Measurements from ENCODE around the gene ABR. TPM values are rescaled to one million over a fixed set of nuclear protein-coding genes. Genes with fewer than 3 reads are reported as not detected.
"Not testable (repeated sequence)": the region's sequence is repeated elsewhere in the genome, so short reads cannot be mapped to it uniquely, and the experiment has no call there.

The ABR gene
- total RNA-seq, 1 donor from 2014 or later = 134 TPM

GRCh38 chr17:1047879-1048470 is 131.8 kb downstream of the ABR start:
- no peak for DNase-seq

- DNase-seq = no peak
These were observed 132.5 kb downstream of the ABR start for GRCh38 chr17:1047177-1047878.

DNA sequence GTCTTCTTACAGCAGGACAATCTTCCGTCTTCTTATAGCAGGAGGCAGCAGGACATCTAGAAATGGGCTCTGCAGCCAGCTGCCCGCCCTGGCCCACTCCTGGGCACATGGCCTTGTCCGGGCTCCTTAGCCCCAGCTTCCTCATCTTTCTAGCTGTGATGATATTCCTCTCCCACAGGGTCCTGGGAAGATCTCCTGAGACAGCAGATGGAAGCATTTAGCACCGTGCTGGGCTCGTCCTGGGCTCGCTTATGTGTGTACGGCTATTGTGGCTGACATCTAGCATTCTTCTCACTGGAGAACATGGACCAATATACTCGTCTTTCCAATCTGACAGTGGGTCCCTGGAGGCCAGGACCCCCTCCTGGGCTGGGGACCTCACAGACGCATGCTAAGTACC is 134.3 kb downstream of the ABR start:
- no peak for DNase-seq

DNA sequence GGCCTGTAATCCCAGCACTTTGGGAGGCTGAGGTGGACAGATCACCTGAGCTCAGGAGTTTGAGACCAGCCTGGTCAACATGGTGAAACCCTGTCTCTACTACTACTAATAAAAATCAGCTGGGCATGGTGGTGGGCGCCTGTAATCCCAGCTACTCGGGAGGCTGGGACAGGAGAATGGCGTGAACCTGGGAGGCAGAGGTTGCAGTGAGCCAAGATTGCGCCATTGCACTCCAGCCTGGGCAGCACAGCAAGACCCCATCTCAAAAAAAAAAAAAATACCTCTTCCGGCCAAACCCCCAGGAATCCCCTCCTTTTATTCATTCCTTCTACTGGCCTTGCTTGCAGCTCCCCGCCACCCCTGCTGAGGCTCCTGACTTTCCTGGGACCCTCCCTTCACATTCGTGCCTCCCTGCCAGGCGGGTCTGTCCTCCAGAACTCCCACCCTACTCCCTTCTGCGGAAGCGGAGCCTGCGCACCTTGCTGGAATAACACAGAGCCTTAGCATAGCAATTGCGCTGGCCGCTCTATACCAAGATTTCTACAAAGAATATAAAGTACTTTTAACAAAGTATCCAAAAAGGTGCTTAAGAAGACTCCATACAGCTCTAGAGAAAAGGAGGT is 135.3 kb downstream of the ABR start:
- DNase-seq = not testable (repeated sequence)

DNA sequence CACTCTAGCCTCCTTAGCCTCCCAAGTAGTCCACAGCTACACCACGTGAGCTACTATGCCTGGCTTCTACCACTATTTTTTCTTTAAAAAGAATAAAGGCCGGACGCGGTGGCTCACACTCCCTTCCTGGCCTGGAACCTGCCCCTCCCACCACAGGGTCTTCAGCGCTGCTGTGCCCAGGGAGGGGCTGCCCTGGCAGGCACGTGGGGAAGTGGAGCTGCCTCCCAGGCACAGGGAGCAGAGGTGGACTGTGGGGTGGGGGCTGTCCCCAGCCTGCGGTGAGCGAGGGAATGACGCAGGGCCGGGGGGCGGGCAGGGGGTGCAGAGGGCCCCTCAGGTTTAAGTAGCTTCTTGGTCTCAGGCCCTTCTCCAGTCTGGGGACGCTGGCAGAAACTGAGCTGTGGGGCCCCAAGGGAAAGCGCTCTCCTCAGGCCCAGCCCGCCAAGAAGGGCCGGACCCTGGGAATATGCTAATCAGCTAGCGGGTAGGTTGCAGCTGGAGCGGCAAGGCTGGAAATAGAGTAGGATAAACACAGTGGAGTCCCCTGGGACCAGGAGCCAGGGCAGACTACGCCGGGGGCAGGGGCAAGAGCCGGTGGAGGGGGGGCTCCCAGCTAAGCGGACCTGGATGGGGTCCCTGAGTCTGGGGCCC is 136.1 kb downstream of the ABR start:
- no peak for DNase-seq

GRCh38 chr17:1042486-1042885 is 137.3 kb downstream of the ABR start:
- DNase-seq = no peak

DNA sequence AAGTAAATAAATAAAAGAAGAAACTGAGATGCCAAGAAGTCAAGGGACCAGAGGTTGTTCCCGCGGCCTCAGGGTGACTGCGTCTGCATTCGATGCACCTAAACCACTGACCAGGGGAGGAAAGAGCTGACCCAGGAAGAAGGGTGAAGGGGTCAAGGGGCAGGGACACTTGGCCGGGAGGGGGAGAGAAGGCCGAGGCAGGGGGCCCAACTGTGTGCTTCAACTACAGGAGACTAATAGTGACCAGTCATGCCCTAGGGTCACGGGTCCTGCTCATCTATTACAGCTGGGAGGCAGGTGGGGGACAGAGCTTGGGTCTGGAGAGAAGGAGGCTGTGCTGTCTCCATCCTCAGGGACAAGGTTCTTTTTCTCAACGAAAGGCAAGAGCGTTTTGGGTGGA is 138.0 kb downstream of the ABR start:
- DNase-seq = no peak

DNA sequence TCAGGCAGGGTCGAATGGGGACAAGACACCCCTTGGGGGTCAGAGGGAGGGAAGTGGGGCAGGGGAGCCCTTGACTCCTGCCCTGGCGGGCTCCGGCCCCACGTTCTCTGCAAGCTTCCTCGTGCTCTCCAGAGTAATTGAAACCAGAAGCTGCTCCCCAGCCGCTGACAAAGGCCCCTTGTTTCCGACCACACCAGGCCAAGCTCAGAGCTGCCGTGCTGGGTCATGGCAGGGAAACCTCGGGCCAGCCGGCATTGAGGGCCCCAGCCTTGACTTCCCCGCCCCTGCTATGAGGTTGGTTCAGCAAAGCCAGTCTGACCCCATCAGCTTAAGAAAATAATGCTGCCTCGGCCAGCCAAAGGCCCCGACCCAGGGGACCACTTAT is 139.6 kb downstream of the ABR start:
- no peak for DNase-seq

DNA sequence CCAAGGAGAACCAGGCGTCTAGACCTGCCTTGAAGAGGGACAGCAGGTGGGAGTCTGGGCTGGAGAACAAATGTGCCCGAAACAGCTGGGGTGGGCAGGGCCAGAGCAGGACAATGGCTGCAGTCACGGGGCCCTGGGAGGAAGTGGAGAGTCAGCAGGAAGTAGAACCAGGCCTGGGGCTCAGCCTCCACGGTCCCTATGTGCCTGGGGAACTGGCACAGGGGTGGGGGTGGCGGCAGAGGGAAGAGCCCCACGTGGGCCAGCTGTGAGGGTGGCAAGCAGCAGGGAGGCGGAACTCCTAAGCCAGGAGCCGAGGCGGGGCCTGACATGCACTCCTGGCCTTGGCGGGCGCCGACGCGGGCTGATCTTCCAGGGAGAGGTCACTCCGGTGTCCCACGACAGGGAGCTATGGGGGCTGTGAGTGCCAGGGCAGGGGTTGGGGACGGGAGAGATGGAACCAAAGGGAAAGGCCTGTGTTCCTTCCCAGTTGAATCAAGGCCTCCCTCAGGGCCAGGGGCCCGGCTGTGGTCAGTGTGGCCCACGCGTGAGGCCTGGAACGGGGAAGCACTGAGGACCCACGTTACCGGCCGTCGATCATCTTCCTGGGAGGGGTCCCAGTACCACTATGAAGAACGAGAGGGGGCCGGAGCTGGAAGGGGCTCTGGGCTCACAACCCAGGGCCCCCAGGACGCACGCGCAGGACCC is 140.1 kb downstream of the ABR start:
- peak; percentile 40 for DNase-seq

DNA sequence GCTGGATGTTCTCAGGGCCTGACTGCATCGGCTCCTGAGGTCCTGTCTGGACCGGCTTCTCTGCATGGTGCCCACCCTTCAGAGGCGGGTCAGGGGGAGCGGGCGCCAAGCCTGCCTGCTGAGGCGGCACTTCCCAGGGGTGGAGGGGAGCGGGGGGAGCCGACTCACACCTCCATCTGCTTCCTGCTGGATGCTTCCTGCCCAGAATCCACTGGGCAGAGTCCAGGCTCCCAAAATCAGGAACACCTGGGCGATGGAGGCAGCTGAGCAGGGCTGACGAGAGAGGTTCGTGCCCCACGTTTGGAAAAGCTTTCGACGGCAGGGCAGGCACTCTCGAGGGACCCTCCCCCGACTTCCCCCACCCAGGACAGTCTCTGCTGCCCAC is 140.7 kb downstream of the ABR start:
- no peak for DNase-seq

DNA sequence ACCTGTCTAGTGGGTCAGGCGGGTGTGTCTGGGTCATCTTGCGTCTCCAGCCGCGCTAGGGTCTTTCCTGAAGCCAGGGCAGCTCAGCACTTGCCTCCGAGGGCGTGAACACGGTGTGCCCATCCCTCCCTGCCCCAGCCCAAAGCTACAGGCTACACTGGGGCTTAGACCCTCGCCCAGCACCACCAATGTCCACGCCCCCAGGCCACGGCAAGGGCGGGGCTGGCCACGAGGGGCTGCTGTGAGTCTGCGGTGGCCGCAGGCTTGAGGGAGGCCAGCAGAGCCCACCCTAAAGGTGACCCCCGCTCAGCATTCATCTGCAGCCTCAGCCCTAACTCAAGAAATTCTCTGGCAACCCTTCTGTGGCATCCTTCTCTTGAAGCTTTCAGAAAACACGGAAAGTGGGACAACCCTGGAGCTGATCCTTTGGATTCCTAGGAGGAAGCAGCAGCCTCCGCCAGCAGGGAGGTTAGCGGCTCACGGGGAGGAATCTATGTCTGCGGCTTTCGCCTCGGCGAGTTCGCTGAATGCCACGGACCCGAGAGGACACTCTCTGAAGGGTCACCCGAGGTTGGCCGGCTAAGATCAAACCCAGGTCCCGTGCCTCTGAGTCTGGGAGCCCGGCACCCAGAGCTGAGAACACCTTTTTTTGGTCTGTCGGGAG is 141.2 kb downstream of the ABR start:
- no peak for DNase-seq

GRCh38 chr17:1037238-1037879 is 142.4 kb downstream of the ABR start:
- DNase-seq = no peak

DNA sequence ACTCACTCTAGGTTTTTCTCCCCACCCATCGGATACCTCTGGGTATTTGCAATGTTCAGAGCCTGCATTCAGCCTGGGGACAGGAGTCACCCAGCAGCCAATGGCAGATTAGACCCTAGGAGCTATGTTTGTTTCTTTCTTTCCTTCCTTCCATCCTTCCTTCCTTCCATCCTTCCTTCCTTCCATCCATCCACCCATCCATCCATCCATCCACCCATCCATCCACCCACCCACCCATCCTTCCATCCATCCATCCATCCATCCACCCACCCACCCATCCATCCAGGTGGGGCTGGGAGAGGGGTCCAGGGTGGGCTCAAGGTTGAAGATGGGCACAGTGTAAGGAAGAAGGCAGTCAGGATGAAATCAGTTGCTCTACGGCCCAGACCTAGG is 142.9 kb downstream of the ABR start:
- no peak for DNase-seq

DNA sequence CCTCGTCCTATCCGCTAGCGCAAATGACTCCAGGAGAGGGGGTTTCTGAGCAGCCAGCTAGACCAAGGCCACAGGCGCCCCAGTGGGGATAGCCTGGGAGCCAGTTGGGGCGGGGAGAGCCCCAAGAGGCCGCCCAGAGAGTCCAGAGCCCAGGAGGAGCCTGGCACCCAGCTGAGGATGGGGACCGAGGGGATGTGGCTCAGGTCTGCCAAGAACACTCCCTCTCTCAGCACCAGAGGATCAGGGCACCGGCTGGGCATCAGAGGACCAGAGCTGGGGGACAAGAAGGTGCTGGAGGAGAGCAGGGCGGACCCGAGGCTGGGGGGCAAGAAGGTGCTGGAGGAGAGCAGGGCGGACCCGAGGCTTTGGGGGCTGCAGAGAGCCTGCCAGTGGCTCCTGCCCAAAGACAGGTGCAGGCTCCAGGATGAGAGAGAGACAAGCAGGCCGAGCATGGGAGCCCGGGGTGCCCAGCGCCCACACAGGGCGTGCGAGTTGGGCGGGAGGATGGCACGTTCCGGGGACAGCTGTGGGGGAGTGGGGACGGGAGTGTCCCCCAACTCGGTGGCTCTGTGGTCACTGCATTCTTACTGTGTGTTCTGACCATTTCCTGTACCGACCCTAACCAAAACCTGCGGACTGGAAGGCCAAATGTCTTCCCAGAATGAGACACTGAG is 143.5 kb downstream of the ABR start:
- DNase-seq = no peak

DNA sequence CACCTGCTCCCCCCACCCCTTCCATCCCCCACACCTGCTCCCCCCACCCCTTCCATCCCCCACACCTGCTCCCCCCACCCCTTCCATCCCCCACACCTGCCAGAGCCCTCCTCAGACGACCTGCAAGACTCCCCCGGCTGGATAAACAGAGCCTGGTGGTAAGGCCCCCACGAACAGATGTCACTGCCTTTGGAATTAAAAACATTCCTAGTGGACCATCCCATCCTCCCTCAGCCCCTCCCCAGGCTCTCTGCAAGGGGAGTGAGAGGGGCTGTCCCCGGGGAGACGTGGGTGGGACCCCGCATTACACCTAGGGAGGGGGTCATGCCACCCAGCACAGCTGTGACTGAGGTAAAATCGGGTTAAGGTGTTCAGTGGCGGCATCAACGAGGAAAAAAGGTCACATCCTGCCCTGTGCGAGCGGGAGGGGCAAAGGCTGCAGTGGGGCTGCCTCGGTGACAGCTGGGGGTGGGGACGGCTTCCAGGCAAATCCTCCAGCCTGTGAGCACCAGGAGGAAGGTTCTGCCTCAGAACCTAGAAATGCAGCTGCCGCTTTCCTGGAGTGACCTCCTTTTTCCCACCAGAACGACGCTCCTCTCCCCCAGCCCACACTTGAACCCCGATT is 144.1 kb downstream of the ABR start:
- no peak for DNase-seq

- DNase-seq = no peak
These were observed 145.1 kb downstream of the ABR start for GRCh38 chr17:1034652-1035210.

DNA sequence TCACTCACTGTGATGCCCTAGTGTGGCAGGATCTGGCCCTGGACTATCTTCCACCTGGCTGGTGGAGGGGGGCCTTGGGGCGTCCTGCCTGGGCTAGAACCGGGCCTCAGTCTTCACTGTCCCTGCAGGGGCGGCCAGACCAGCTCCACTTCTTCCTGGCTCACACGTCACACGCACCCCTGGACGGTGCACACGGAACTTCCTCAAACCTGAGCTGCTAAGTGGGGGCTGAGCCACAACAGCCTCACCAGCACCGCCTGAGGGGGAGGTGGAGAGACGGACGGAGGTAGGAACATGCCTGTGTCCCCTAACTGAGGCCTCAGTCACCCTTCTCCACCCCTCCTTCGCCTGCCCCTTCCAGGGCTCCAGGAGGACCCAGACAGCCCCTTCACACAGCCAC is 146.3 kb downstream of the ABR start:
- DNase-seq = no peak

DNA sequence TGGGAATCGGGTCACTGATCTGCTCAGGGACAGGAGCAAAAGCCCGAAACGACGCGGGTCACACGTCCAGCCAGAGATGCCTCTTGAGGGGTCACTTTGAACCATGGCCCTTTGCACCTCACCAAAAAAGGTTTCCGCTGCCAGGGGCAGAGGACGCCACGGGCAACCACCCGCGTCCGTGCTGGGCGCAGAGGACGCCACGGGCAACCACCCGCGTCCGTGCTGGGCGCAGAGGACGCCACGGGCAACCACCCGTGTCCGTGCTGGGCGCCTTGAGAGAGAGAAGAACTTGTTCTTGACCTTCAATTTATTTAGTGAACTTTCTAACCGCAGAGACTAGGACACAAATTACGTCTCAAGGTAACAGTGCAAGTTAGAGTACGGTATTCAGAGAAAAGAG is 147.4 kb downstream of the ABR start:
- no peak for DNase-seq

DNA sequence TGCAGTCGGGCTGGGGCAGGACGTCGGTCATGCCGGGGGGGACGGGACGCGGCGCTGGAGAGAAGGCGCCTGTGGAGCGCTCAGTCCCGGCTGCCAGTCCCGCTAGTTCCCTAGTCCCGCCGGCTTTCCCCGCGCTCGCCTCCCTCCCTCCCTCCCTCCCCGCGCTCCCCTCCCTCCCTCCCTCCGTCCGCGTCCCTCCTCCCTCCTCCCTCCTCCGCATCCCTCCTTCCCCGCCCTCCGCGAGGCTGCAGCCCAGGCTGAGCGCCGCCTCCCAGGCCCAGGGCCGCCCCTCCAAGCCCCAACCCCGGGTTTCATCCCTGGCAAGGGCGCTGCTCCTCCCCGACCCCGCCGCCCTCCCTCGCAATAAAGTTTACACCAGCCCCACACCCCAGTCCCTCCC is 148.1 kb downstream of the ABR start:
- peak; percentile 70 for DNase-seq
